Testis (tissue), 2 donors: ENCODE results near the gene MCC.

Source experiments
- CTCF ChIP-seq, 3 experiments: fragments of 450-650 bp in 2 of 3; fragments of 200-600 bp in 1 of 3; sonication (generic) in 1 of 3; IDR thresholded peaks; one replicate each; pipeline ENCODE4 v1.5.1; 2016 to 2019; ENCODE audit warnings: antibody characterized with exemption in 3 of 3, mild to moderate bottlenecking in 2 of 3, moderate library complexity in 1 of 3
- POLR2A ChIP-seq: fragments of 450-650 bp; IDR thresholded peaks from one replicate; pipeline ENCODE4 v1.6.1; 2017; ENCODE audit warnings: antibody characterized with exemption, mild to moderate bottlenecking, moderate library complexity

GRCh38 chr5:113227798-113228197 is 260.5 kb downstream of the MCC start:
- TF ChIP-seq CTCF (IDR thresholded peaks at IDR 0.05) = no peak
- TF ChIP-seq POLR2A = no peak
